RWPE2 (cell line): Measurements from ENCODE around the gene PRKACG.
"Not testable (repeated sequence)": the region's sequence is repeated elsewhere in the genome, so short reads cannot be mapped to it uniquely, and the experiment has no call there.

Experiments used
- ATAC-seq: fragments of 200-7000 bp; cut with Tn5 transposase; 3 replicates; pipeline ENCODE4 v1.9.1; 2021; ENCODE audit warnings: low read depth
- DNase-seq: peaks from one replicate; pipeline ENCODE4 v3.0.0-alpha.2; 2020; ENCODE audit warnings: low spot score
- H3K27ac ChIP-seq: fragments of 450-650 bp; 2 replicates; pipeline ENCODE4 v1.5.1; 2017; ENCODE audit warnings: mild to moderate bottlenecking; ENCODE audit not compliant: poor library complexity, severe bottlenecking
- H3K27me3 ChIP-seq: fragments of 250-450 bp; sonication (Bioruptor Pico); 2 replicates; pipeline ENCODE4 v1.5.1; 2021; ENCODE audit warnings: mild to moderate bottlenecking, moderate library complexity; ENCODE audit not compliant: insufficient read depth, poor library complexity, severe bottlenecking
- H3K36me3 ChIP-seq: fragments of 250-450 bp; sonication (Bioruptor Pico); 2 replicates; pipeline ENCODE4 v1.5.1; 2020; ENCODE audit warnings: low read depth, mild to moderate bottlenecking, moderate library complexity
- H3K4me1 ChIP-seq: fragments of 250-450 bp; sonication (Bioruptor Pico); 2 replicates; pipeline ENCODE4 v1.5.1; 2021; ENCODE audit warnings: mild to moderate bottlenecking, moderate library complexity; ENCODE audit not compliant: insufficient read depth, poor library complexity, severe bottlenecking
- H3K4me3 ChIP-seq: fragments of 250-450 bp; sonication (Bioruptor Pico); 2 replicates; pipeline ENCODE4 v1.5.1; 2021; ENCODE audit warnings: mild to moderate bottlenecking, moderate library complexity; ENCODE audit not compliant: severe bottlenecking
- H3K9me3 ChIP-seq: fragments of 250-450 bp; sonication (Bioruptor Pico); 2 replicates; pipeline ENCODE4 v1.5.1; 2021; ENCODE audit warnings: mild to moderate bottlenecking, moderate library complexity; ENCODE audit not compliant: severe bottlenecking
- CTCF ChIP-seq: fragments of 450-650 bp; IDR thresholded peaks from one replicate; pipeline ENCODE4 v1.5.1; 2017; ENCODE audit warnings: mild to moderate bottlenecking, moderate library complexity; ENCODE audit not compliant: poor library complexity, severe bottlenecking

Gene PRKACG

GRCh38 chr9:69054989-69055388 is 41.1 kb upstream of the PRKACG start:
- Histone ChIP-seq H3K4me1 (no peaks in the 10 kb centered on the region), H3K9me3 (no peaks in the 10 kb centered on the region), H3K36me3 (peaks cover 16% of the 10 kb centered on the region), H3K4me3 (no peak overlapping the region), H3K27ac (no peak overlapping the region), H3K27me3 (no peaks in the 10 kb centered on the region)
- TF ChIP-seq CTCF, result no peak
- DNase-seq (no peak), ATAC-seq (no peak)

GRCh38 chr9:69050936-69051335 is 37.0 kb upstream of the PRKACG start:
- H3K27me3 ChIP-seq, H3K27ac ChIP-seq, ATAC-seq, H3K4me3 ChIP-seq, H3K9me3 ChIP-seq, H3K4me1 ChIP-seq, DNase-seq: not testable (repeated sequence)
- H3K36me3 ChIP-seq, result peaks cover 25% of the 10 kb centered on the region

- DNase-seq, result no peak
- H3K27me3 ChIP-seq, result no peaks in the 10 kb centered on the region
- H3K4me3 ChIP-seq, result no peak overlapping the region
- no peak overlapping the region for H3K27ac ChIP-seq
- no peaks in the 10 kb centered on the region for H3K9me3 ChIP-seq
- peaks cover 25% of the 10 kb centered on the region for H3K36me3 ChIP-seq
- TF ChIP-seq CTCF, result no peak
- no peak for ATAC-seq
- no peaks in the 10 kb centered on the region for H3K4me1 ChIP-seq
Measured at GRCh38 chr9:69049094-69049493, 35.2 kb upstream of the PRKACG start.

- Histone ChIP-seq H3K4me1 (no peaks in the 10 kb centered on the region), H3K27ac (no peak overlapping the region), H3K36me3 (peaks cover 25% of the 10 kb centered on the region), H3K4me3 (no peak overlapping the region), H3K27me3 (no peaks in the 10 kb centered on the region), H3K9me3 (no peaks in the 10 kb centered on the region)
- DNase-seq, result no peak
- TF ChIP-seq CTCF, result no peak
- ATAC-seq, result no peak
Measured at GRCh38 chr9:69047371-69047770, 33.5 kb upstream of the PRKACG start.

- no peaks in the 10 kb centered on the region for H3K4me1 ChIP-seq
- no peaks in the 10 kb centered on the region for H3K27me3 ChIP-seq
- H3K27ac ChIP-seq, result no peak overlapping the region
- no peak for TF ChIP-seq CTCF
- no peaks in the 10 kb centered on the region for H3K9me3 ChIP-seq
- H3K4me3 ChIP-seq, result no peak overlapping the region
- no peak for ATAC-seq
- no peak for DNase-seq
- peaks cover 25% of the 10 kb centered on the region for H3K36me3 ChIP-seq
Measured at GRCh38 chr9:69046723-69047122, 32.8 kb upstream of the PRKACG start.
